Activated CD8-positive, alpha-beta memory T cell treated with anti-CD3 and anti-CD28 coated beads, Interleukin-2, amount 50 U/mL, for 1 hour (primary cell): Measurements from ENCODE around the gene DOCK6.

Experiments
- DNase-seq: peaks from one replicate; pipeline ENCODE4 v3.0.0-alpha.2; 2020; ENCODE audit errors: extremely low read depth

DOCK6 gene

DNA sequence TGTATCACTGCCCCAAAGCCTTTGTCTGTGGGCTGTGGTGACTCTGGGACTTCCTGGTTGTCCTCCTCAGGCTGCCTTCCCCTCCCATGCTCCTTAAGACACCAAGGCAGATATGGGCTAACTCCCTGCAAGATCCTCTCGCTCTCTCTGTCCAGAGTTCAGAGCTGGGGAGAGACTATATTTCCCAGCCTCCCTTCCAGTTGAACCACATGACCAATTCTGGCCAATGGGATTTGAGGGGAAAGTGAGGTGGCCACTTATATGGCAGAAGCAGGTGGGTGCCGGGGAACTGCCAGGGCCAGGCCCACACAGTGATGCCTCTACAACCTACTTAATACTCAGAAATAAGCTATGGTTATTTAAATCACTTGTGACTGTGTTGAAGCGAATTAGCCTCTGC lies 39.1 kb downstream of the DOCK6 start:
- no peak for DNase-seq

DNA sequence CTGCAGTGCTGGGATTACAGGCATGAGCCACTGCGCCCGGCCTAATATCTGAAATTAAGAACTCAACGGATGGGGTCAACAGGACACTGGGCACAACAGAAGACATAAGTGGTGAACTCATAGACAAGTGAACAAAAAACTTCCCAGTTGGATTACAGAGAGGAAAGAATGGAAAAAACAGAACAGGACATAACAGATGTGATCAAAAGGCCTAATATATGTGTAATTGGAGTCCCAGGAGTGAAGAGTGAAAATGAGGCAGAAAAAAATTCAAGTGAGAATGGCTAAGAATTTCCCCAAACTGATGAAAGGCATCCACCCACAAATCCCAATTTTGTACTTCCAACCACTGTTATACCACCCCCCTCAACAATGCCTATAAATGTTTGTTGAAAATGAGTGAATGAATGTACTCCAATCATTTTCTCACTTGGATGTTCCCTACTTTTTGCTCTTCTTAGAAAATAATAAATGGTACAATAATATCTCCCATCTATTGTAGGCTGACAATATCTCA lies 41.2 kb downstream of the DOCK6 start:
- DNase-seq = no peak

DNA sequence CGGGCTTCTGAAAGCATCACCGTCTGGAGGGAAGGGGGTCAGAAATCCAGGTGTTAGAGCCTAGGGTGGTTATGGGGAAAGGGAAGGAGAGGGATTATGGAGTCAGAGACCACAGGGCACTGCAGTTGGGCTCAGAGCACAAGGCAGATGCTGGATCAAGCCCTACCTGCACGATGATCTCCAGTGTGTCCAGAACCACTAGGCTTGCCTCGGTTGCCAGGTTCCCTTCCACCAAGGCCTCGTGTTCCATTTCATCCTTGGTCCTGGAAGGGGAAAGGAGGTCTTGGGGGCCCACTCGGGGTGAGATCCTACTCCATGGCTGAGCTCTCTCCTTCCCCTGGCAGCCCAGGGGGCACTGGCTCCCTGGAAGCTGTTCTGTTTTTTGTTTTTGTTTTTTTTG lies 47.9 kb downstream of the DOCK6 start:
- DNase-seq = no peak

DNA sequence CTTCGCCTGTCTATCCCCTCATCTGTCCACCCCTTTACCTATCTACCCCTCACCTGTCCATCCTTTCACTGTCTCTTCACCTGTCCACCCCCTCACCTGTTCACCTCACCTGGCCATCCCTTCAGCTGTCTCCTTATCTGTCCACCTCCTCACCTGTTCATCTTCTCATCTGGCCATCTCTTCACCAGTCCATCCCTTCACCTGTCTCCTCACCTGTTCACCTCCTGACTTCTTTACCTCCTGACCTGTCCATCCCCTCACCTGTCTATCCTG lies 51.7 kb downstream of the DOCK6 start:
- no peak for DNase-seq

DNA sequence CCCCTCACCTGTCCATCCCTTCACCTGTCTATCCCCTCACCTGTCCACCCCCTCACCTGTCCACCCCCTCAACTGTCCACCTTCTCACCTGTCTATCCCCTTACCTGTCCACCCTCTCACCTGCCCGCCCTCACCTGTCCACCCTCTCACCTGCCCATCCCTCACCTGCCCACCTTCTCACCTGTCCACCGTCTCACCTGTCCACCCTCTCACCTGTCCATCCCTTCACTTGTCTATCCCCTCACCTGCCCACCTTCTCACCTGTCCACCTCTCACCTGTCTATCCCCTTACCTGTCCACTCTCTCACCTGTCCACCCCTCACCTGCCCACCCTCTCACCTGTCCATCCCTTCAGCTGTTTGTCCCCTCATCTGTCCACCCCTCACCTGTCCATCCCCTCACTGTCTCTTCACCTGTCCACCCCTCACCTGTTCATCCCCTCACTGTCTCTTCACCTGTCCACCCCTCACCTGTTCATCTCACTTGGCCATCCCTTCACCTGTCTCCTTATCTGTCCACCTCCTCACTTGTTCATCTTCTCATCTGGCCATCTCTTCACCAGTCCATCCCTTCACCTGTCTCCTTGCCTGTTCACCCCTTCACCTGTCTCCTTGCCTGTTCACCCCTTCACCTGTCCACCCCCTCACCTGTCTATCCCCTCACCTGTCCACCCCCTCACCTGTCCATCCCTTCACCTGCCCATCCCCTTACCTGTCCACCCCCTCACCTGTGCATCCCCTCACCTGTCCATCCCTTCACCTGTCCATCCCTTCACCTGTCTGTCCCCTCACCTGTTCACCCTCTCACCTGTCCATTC lies 52.3 kb downstream of the DOCK6 start:
- no peak for DNase-seq

DNA sequence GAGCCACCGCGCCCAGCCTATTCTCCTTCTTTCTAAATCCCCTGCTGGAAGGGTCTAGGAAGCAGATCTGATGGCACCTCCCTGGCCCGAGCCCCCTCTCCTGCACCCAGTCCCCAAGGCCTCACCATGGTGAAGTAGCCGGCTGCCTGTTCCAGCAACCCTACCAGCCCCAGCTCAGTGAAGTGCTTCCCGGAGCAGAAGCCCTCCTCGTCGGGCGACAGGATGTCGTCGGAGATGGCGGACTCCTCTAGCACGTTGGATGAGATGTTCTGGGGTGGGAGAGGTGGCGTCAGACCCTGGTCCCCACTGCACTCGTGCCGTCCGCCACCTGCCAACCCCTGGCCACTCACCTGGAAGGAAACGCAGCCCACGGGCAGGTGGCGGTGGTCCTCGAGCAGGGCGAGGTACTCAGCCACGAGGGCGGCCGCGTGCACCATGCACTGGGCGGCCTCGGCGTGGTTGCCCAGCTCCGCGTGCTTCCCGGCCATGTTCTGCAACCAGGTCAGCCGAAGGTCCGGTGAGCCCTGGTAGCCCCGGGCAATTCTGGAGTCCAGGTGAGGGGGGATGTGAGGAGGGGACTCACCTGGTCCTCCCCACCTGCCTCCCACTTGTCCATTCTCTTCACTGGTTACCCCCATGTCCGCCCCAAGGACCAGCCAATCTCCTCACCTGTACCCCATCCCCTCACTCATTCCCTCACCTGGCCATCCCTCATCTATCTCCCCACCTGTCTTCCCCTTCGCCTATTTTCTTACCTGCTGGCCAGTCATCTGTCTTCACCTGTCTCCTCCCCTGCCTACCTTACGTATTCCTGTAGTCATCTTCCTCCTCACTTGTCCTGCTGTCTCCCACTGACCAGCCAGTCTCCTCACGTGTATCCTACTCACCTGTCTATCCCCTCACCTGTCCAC lies 53.5 kb downstream of the DOCK6 start:
- no peak for DNase-seq

DNA sequence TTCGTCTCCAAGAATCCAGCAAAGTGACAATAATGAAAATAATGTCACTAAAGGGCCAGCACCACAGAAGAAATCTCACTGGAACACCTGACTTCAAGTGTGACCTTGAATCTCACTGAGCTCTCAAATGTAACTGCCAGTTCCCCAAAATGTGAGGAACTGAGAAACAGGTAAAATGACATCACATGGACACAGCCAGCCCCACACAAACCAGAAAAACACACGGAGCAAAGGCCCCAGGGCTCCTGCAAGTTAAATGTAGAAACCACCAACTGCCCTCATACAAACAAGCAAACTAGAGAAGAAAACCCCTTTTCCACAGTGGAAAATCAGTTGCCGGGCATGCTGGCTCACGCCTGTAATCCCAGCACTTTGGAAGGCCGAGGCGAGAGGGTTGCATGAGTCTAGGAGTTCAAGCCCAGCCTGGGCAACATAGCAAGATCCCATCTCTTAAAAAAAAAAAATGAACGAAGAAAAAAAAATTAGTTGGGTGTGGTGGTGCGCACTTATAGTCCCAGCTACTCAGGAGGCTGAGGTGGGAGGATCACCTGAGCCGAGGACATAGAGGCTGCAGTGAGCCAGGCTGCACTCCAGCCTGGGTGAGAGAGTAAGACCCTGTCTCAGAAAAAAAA lies 56.3 kb downstream of the DOCK6 start:
- DNase-seq = no peak

DNA sequence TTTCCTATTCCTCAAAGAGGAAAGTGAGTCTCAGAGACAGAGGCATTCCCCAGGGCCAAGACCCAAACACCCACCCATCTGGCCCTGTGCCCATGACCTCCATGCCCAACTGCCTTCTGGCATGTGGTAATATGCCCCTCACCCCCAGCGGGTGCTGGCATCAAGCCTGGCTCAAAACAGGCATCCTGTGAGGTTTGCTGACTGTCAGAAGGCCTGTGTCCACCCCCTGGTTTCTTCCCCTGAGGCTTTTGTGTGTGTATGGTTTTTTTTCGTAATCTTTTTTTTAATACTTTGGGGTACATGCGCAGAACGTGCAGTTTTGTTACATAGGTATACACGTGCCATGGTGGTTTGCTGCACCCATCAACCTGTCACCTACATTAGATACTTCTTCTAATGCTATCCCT lies 57.4 kb downstream of the DOCK6 start:
- no peak for DNase-seq

DNA sequence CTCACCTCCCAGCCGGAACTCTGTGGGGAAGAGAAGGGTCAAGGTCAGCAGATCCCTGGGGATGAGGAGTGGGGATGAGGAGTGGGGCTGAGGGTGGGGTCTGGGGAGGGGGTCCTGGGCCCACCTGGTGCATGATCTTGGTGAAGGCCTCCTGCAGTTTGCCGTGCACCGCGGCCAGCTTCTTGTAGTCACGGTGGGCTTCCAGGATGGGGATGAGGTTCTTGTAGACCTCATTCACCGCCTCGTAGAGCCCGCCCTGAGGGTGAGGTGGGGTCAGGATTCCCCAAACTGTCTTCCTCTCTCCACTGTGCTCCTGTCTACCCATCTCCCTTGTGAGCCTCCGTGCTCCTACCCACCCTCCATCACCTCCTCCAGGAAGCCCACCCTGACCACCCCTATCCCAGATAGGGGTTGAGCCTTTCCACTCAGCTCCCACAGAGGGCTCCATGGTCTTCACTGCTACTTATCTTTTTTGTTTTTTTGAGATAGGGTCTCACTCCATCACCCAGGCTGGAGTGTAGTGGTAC lies 58.2 kb downstream of the DOCK6 start:
- DNase-seq = no peak

DNA sequence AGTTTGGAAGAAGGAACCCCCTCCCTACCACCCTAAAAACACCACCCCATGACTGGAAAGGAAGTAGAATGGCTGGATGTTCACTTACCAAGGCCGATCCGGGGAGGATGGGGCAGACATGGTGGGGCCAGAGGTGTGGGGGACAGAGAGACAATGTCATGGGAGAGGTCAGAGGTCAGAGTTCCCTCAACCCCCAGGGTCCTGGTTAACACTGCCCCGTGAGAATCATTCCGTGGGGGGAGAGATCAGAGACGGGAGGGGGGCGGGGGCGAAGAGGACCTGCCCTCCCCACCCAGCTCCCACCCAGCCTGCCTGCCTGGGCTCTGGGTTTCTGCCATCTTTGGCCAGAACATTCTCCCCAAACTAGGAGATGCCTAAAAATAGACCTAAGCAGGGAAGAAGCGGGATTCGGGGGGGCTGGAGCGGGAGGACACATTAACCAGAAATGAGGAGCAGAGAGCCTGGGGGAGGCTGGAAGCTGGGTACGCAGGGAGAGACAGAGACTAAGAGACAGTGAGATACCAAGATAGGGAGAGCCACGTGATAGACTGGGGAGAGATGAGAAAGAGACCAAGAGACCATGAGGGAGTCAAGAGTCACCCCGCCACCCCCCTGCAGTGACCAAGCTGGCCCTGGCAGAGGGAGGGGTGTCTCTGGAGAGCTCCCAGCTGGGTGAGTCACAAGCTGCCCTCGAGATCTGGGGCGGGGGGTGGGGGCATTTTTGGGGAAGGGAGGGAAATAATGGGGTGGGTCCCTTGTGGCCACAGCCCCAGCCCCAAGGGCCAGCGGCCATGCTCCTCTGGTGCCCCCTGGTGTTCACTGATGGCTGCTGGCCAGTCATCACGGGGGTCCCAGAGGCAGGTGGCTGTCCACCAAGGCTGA lies 58.9 kb downstream of the DOCK6 start:
- no peak for DNase-seq

DNA sequence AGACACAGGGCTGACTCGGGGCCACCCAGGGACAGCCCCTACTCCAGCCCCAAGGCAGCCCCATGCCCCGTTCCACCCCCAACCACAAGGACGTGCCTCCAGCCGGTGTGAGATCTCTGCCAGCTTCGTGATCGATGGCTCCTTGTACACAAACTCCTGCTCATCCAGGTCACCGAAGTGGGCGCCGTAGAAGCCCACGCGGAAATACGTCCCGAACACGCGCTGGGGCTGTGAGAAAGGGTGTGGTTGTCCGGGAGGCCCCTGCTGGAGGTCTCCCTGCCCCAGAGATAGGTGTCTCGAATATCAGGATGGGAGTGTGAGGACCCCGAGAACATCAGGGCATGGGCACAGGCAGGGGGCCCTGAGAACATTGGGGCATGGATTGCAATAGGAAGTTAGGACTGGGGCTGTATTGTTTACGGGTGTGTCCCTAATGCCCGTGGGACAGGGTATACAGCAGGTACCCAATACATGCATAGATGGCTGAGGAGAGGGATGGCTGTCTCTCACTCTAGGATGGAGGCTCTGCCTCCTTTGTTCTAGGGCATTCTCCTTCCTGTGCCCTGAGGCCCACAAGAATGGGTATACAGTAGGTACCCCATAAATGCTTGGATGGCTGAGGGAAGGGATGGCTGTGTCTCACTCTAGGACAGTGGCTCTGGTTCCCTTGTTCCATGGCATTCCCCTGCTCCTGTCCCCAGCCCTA lies 59.7 kb downstream of the DOCK6 start:
- no peak for DNase-seq

DNA sequence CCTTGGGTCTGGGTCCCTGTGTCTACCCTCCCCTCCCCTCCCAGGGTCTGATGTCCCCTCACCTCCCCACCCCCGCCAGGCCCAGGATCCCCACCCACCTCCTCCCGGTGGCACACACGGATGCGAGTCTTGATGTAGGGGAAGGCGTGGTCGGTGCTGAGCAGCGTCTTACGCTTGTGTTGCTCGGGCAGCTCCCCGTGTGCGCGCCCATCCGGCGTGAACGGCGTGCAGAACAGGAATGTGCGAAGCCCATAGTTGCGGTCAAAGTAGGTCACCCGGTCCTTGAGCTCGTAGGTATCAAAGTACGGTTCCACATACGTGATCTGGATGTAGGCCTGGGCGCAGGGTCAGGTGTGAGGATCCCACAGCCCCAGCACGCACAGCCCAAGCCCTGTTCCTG lies 60.5 kb downstream of the DOCK6 start:
- no peak for DNase-seq

DNA sequence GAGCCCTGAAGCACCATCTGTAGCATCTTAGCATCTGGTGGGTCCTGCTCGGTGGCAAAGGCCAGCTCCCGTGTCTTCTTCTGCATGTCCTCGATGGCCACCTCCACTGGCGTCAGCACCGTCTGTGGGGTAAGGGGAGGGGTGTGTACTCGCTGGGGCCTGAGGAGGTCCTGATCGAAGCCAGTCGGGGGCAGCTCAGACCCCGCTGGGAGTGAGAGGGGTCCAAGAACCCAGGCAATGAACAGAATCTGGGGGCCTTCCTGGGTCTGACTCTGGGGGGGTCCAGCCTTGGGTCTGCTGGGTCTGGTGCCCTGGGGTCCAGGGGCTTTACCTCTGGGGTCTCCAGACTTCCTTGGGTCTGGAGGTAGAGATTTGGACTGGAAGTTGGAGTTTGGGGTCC lies 61.4 kb downstream of the DOCK6 start:
- DNase-seq = no peak

DNA sequence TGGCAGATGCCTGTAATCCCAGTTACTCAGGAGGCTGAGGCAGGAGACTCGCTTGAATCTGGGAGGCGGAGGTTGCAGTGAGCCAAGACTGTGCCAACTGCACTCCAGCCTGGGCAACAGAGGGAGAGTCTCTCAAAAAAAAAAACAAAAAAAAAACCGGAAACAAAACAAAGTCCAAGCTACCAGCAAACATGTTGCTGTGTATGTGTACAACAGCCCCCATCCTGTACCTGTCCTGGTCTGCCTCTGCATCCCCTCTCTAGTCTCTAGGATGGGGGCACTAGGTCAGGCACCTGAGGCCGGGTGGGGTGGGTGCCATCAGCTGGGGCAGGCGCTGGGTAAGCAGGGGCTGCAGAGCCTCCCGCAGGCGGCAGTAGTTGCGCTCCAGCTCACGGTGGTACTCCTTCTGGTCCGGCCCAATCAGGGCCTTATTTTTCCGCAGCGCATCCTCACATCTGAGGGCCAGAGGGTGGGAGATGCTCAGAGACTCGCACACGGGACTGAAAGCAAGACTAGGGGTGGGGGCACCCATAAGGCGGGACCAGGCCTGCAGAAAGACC lies 62.2 kb downstream of the DOCK6 start:
- DNase-seq = no peak

DNA sequence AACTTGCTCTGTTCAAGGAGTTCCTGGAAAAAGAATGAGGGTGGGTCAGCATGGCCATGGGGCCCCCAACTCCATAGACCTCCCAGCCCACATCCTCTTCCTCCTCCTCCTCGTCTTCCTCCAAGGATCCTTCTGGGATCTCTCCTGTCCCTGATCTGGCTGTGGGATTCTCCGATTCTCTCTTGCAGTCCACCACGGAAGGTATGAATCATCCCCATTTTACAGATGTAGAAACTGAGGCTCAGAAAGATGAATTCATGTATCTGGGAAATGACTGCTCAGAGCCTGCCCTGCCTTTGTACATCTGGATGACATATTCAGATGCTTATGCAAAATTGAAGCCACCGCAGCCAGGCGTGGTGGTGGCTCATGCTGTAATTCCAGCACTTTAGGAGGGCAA lies 62.8 kb downstream of the DOCK6 start:
- no peak for DNase-seq

DNA sequence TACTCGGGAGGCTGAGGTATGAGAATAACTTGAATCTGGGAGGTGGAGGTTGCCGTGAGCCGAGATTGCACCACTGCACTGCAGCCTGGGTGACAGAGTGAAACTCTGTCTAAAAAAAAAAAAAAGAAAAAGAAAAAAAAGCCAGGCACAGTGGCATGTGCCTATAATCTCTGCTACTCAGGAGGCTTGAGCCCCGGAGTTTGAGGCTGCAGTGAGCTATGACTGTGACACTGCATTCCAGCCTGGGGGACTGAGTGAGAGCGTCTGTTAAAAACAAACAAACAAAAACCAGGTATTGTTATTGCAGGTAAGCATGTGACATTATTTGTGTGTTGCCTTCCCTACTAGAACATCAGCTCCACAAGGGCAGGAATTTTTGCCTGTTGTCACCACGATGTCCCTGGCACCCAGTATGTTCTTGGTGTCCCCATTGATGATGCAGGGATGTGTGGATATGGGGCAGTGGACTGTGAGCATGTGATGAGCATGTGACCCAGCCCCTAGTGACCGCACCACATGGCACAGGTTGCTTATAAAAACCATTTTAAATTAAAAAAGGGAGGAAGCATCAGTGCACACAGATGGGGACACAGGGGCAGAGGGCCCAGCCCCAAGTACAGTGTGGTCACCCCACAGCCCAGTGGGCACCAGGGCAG lies 63.4 kb downstream of the DOCK6 start:
- no peak for DNase-seq

DNA sequence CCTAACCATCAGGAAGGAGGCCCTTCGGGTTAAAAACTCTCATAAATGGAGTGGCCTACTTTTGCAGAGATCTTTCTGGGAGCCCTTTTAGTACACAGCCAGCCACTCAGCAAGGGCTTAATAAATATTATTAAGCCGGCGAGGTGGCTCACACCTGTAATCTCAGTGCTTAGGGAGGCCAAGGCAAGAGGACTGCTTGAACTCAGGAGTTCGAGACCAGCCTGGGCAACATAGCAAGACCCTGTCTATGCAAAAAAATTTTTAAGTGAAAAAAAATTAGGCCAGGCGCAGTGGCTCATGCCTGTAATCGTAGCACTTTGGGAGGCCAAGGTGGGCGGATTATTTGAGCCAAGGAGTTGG lies 64.2 kb downstream of the DOCK6 start:
- no peak for DNase-seq

DNA sequence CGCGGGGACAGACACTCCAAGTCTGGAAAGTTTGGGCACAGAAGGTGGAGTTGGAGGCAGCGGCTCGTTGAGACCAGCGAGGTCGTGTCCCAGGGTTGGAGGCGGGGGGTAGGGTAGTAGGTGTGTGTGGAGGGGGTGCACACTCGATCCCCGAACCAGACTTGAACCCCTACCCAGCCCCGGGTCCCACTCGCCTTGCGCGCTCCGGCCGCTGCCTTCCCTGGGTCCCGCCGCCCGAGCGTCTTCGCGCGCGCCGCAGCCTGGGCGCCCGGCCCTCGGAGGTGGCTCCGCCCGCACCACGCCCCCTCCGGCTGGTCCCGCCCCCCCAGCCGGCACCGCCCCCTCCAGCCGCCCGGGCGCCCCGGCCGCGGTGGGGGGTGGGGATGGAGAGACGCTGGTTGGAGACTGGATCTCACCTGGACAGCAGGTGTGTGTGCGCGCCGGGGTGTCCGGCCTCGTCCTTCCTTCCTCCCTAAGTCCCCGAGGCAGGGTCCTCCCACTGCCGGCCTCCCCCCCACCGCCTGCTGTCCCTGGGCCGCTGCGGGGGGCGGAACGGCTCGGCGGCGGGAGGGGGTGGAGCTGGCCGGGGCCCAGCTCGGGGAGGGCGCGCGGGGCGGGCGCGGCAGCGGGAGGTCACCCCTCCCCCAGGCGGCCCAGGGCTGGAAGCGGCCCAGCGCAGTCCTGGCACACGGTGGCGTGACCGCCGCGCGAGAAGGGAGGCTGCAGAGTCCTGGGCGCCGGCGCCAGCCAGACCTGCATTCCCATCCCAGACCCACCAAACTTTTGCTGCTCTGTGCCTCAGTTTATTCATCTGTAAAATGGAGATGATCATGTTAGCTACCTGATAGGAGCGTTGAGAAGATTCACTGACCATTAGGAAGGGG lies 64.8 kb downstream of the DOCK6 start, which contains the start of gene KANK2:
Gene KANK2, minus strand, starts transcription at position 255 of the 884 bp plus-strand sequence. CDS start 3,034 bp downstream, outside the sequence.
- no peak for DNase-seq
